Measurements from ENCODE around the gene SDR39U1. TPM values are rescaled to one million over a fixed set of nuclear protein-coding genes. Genes with fewer than 3 reads are reported as not detected.

The SDR39U1 gene
- total RNA-seq, 4 donors from 2014 or later: 21.0 to 39.1 (median 30.2) TPM

DNA sequence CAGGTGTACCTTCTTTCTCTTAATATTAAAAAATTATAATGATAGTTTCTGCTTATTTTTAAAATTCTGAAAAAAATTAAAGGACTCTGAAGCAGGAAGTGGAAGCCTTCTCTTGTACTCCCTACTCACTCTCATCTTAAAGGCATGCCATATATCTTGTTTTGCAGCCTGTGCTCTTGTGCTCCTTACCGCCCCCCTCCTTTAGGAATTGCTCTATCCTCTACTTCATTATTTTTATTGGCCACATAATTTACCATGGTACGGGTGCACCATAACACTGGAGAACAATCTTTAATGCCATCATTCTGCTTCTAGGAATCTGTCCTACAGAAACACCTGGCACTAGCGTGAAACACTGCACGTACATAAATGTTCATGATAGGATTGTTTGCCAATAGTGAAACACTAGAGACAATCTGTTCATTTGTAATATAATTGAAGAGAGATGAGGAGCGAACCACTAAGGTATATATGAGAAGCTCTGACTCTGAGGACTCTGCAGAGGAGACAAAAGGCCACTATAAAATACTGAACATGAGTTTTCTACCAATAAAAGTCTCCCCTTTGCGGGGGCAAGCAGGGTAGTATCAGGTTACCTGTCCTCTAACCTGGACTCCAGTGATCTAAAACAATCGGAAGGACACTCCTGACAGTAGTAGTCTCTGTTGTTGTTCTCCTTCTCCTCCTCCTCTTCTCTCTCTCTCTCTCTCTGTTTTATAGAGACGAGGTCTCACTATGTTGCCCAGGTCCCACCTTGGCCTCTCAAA, 50.1 kb downstream of the SDR39U1 start:
- intact Hi-C loops (cut with DNase I; ENCODE audit: low total_unique reads): no loop called here
- 47 to 49% methylated on average over 8 of the region's 8 CpGs for WGBS, 2 donors
- H3K4me3 ChIP-seq (ENCODE audit: low read depth, poor library complexity, severe bottlenecking): no peak overlapping the region
- DNase-seq (ENCODE audit: low spot score in 2 of 2): no peak
- TF ChIP-seq, protein P1, sequence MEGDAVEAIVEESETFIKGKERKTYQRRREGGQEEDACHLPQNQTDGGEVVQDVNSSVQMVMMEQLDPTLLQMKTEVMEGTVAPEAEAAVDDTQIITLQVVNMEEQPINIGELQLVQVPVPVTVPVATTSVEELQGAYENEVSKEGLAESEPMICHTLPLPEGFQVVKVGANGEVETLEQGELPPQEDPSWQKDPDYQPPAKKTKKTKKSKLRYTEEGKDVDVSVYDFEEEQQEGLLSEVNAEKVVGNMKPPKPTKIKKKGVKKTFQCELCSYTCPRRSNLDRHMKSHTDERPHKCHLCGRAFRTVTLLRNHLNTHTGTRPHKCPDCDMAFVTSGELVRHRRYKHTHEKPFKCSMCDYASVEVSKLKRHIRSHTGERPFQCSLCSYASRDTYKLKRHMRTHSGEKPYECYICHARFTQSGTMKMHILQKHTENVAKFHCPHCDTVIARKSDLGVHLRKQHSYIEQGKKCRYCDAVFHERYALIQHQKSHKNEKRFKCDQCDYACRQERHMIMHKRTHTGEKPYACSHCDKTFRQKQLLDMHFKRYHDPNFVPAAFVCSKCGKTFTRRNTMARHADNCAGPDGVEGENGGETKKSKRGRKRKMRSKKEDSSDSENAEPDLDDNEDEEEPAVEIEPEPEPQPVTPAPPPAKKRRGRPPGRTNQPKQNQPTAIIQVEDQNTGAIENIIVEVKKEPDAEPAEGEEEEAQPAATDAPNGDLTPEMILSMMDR (IDR thresholded peaks at IDR 0.05): peak in 1 of 3 donors; percentile 6
- TF ChIP-seq POLR2A (IDR thresholded peaks at IDR 0.05): no peak

DNA sequence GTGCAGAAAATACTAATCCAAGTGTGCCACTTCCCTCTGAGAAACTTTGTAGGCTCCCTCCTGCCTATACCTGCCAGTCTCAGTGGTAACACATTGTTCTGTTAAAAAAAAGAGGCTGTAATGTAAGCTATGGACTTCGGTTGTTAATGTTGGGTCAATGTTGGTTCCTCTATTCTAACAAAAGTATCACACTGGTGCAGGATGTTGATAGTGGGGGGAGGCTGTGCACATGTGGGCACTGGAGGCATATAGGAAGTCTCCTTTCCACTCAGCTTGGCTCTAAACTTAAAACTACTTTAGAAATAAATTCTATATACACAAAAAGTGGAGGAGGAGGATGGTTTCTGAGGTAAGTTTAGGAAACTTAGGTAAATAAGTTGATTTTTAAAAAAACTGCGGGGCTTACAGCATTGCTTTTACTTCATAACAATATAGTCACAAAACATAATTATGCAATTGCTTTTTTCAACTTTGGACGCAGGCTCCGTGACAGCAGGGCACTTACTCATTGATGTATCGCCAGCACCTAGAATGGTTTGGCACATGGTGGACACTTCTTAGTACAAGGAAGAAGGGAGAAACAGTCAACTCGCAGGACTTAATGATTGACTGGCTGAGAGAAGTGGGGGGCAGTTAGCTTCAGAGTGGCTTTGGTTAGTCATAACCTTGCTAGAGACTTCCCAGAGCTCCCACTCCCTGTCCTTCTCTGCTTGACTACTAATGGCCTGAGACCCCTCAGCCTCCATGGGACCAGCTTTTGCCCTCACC, 51.7 kb downstream of the SDR39U1 start:
- intact Hi-C loops (cut with DNase I; ENCODE audit: low total_unique reads): no loop called here
- no peak overlapping the region for H3K4me3 ChIP-seq (ENCODE audit: low read depth, poor library complexity, severe bottlenecking)
- no peak for TF ChIP-seq POLR2A (IDR thresholded peaks at IDR 0.05)
- TF ChIP-seq, protein P1 (IDR thresholded peaks at IDR 0.05): no peak
- DNase-seq (ENCODE audit: low spot score in 2 of 2): no peak
- 72% methylated on average over 6 of the region's 6 CpGs for WGBS, 2 donors

Other genes starting within 250 kb of the SDR39U1 start
- 10 to 100 TPM; 44.6 to 64.4 (median 52.9) TPM for gene TM9SF1, start 247.3 kb downstream of the SDR39U1 start, total RNA-seq
- not detected for gene TSSK4, start 237.1 kb downstream of the SDR39U1 start, total RNA-seq
- gene CHMP4A, start 229.3 kb downstream of the SDR39U1 start, total RNA-seq: 10 to 100 TPM; 50.3 to 99.6 (median 68.1) TPM
- 10 to 100 TPM in 3 of 4 donors, 1 to 10 TPM in 1; 9.7 to 12.2 (median 10.7) TPM for gene MDP1, start 226.7 kb downstream of the SDR39U1 start, total RNA-seq
- 100 to 1,000 TPM in 3 of 4 donors, 10 to 100 TPM in 1; 68.0 to 153 (median 107) TPM for gene NEDD8, start 210.4 kb downstream of the SDR39U1 start, total RNA-seq
- 10 to 100 TPM; 39.0 to 57.2 (median 49.0) TPM for gene GMPR2, start 209.8 kb downstream of the SDR39U1 start, total RNA-seq
- 10 to 100 TPM; 52.5 to 70.9 (median 60.0) TPM for gene TINF2, start 200.2 kb downstream of the SDR39U1 start, total RNA-seq
- 100 to 1,000 TPM; 160 to 283 (median 235) TPM for gene TGM1, start 179.6 kb downstream of the SDR39U1 start, total RNA-seq
- gene RABGGTA, start 171.2 kb downstream of the SDR39U1 start, total RNA-seq: 10 to 100 TPM; 35.5 to 69.4 (median 44.7) TPM
- gene DHRS1, start 143.0 kb downstream of the SDR39U1 start, total RNA-seq: 100 to 1,000 TPM in 1 of 4 donors, 10 to 100 TPM in 3; 55.0 to 112 (median 90.6) TPM
- 10 to 100 TPM; 13.8 to 20.4 (median 17.6) TPM for gene NOP9, start 142.9 kb downstream of the SDR39U1 start, total RNA-seq
- gene CIDEB, start 134.8 kb downstream of the SDR39U1 start, total RNA-seq: 10 to 100 TPM; 10.6 to 29.8 (median 25.1) TPM
- gene LTB4R2, start 132.6 kb downstream of the SDR39U1 start, total RNA-seq: 100 to 1,000 TPM in 3 of 4 donors, 10 to 100 TPM in 1; 88.1 to 173 (median 147) TPM
- 100 to 1,000 TPM in 1 of 4 donors, 10 to 100 TPM in 3; 58.9 to 118 (median 70.9) TPM for gene LTB4R, start 131.3 kb downstream of the SDR39U1 start, total RNA-seq
- 10 to 100 TPM in 3 of 4 donors, 1 to 10 TPM in 1; 6.7 to 22.8 (median 16.5) TPM for gene ADCY4, start 107.7 kb downstream of the SDR39U1 start, total RNA-seq
- gene RIPK3, start 102.8 kb downstream of the SDR39U1 start, total RNA-seq: 10 to 100 TPM in 1 of 4 donors, 1 to 10 TPM in 3; 6.3 to 18.0 (median 7.2) TPM
- 10 to 100 TPM in 3 of 4 donors, 1 to 10 TPM in 1; 8.3 to 26.1 (median 14.0) TPM for gene NFATC4, start 74.6 kb downstream of the SDR39U1 start, total RNA-seq
- 10 to 100 TPM; 17.7 to 37.8 (median 23.5) TPM for gene NYNRIN, start 43.8 kb downstream of the SDR39U1 start, total RNA-seq
- gene CBLN3, start 13.1 kb downstream of the SDR39U1 start, total RNA-seq: 1 to 10 TPM in 2 of 4 donors, under 1 TPM in 2; 0.76 to 1.4 (median 1.1) TPM
- gene KHNYN, start 12.8 kb downstream of the SDR39U1 start, total RNA-seq: 100 to 1,000 TPM in 1 of 4 donors, 10 to 100 TPM in 3; 66.0 to 147 (median 90.6) TPM
- gene CMA1, start 65.5 kb upstream of the SDR39U1 start, total RNA-seq: 1 to 10 TPM in 2 of 4 donors, under 1 TPM in 1, not detected in 1; 0.63 to 2.2 (median 1.2) TPM
- gene CTSG, start 133.5 kb upstream of the SDR39U1 start, total RNA-seq: 10 to 100 TPM in 1 of 4 donors, 1 to 10 TPM in 1, under 1 TPM in 2; 0.27 to 10.5 (median 1.5) TPM
- not detected for gene GZMH, start 166.9 kb upstream of the SDR39U1 start, total RNA-seq
- gene GZMB, start 191.4 kb upstream of the SDR39U1 start, total RNA-seq: 1 to 10 TPM in 1 of 4 donors, under 1 TPM in 1, not detected in 2; 0.75 to 1.0 TPM

Measured in lower leg skin (tissue), 4 donors.